WERI-Rb-1 (cell line): ENCODE data around the gene FZD10.

Source experiments
- DNase-seq: peaks from one replicate; pipeline ENCODE4 v3.0.0-alpha.2; 2020
- H3K27ac ChIP-seq: fragments of 250-450 bp; sonication (Bioruptor Pico); 2 replicates; pipeline ENCODE4 v1.5.1; 2020; ENCODE audit warnings: mild to moderate bottlenecking, moderate library complexity
- H3K27me3 ChIP-seq: fragments of 250-450 bp; sonication (Bioruptor Pico); 2 replicates; pipeline ENCODE4 v1.5.1; 2021; ENCODE audit warnings: mild to moderate bottlenecking, low read depth, moderate library complexity; ENCODE audit not compliant: insufficient read depth, severe bottlenecking
- H3K36me3 ChIP-seq: fragments of 250-450 bp; sonication (Bioruptor Pico); 2 replicates; pipeline ENCODE4 v1.5.1; 2020; ENCODE audit warnings: mild to moderate bottlenecking, moderate library complexity
- H3K4me3 ChIP-seq: 2 replicates; pipeline ENCODE4 v1.5.1; 2011; ENCODE audit warnings: low read depth, mild to moderate bottlenecking, control low read depth, low read length
- H3K9me3 ChIP-seq: fragments of 250-450 bp; sonication (Bioruptor Pico); 2 replicates; pipeline ENCODE4 v1.5.1; 2021; ENCODE audit warnings: mild to moderate bottlenecking, moderate library complexity; ENCODE audit not compliant: severe bottlenecking
- TF ChIP-seq, protein P1 (sequence below): IDR thresholded peaks from 2 replicates; pipeline ENCODE4 v1.5.1; 2011; ENCODE audit warnings: low read depth, mild to moderate bottlenecking, control low read depth, inconsistent platforms, low read length

The FZD10 gene

DNA sequence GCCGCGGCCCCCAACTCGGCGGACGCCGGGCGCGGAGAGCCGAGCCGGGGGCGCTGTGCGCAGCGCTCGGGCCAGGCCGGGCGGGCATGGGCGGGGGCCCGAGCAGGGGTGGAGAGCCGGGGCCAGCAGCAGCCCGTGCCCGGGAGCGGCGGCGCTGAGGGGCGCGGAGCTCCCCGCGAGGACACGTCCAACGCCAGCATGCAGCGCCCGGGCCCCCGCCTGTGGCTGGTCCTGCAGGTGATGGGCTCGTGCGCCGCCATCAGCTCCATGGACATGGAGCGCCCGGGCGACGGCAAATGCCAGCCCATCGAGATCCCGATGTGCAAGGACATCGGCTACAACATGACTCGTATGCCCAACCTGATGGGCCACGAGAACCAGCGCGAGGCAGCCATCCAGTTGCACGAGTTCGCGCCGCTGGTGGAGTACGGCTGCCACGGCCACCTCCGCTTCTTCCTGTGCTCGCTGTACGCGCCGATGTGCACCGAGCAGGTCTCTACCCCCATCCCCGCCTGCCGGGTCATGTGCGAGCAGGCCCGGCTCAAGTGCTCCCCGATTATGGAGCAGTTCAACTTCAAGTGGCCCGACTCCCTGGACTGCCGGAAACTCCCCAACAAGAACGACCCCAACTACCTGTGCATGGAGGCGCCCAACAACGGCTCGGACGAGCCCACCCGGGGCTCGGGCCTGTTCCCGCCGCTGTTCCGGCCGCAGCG, 639 bp downstream of the FZD10 start:
- H3K27me3 ChIP-seq: peaks cover 5% of the 10 kb centered on the region
- no peak overlapping the region for H3K27ac ChIP-seq
- TF ChIP-seq, protein P1, sequence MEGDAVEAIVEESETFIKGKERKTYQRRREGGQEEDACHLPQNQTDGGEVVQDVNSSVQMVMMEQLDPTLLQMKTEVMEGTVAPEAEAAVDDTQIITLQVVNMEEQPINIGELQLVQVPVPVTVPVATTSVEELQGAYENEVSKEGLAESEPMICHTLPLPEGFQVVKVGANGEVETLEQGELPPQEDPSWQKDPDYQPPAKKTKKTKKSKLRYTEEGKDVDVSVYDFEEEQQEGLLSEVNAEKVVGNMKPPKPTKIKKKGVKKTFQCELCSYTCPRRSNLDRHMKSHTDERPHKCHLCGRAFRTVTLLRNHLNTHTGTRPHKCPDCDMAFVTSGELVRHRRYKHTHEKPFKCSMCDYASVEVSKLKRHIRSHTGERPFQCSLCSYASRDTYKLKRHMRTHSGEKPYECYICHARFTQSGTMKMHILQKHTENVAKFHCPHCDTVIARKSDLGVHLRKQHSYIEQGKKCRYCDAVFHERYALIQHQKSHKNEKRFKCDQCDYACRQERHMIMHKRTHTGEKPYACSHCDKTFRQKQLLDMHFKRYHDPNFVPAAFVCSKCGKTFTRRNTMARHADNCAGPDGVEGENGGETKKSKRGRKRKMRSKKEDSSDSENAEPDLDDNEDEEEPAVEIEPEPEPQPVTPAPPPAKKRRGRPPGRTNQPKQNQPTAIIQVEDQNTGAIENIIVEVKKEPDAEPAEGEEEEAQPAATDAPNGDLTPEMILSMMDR: no peak
- H3K9me3 ChIP-seq: no peaks in the 10 kb centered on the region
- no peaks in the 10 kb centered on the region for H3K36me3 ChIP-seq
- peak overlapping the region; percentile 40 for H3K4me3 ChIP-seq
- no peak for DNase-seq

GRCh38 chr12:130163461-130164215, 1.4 kb downstream of the FZD10 start:
- peaks cover 5% of the 10 kb centered on the region for H3K27me3 ChIP-seq
- H3K27ac ChIP-seq: no peak overlapping the region
- DNase-seq: no peak
- H3K4me3 ChIP-seq: no peak overlapping the region
- no peaks in the 10 kb centered on the region for H3K9me3 ChIP-seq
- H3K36me3 ChIP-seq: no peaks in the 10 kb centered on the region
- TF ChIP-seq, protein P1: no peak

DNA sequence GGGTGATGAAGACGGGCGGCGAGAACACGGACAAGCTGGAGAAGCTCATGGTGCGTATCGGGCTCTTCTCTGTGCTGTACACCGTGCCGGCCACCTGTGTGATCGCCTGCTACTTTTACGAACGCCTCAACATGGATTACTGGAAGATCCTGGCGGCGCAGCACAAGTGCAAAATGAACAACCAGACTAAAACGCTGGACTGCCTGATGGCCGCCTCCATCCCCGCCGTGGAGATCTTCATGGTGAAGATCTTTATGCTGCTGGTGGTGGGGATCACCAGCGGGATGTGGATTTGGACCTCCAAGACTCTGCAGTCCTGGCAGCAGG, 1.9 kb downstream of the FZD10 start:
- Histone ChIP-seq H3K36me3 (no peaks in the 10 kb centered on the region), H3K4me3 (no peak overlapping the region), H3K27ac (no peak overlapping the region), H3K27me3 (peaks cover 5% of the 10 kb centered on the region), H3K9me3 (no peaks in the 10 kb centered on the region)
- no peak for DNase-seq
- TF ChIP-seq, protein P1: no peak

DNA sequence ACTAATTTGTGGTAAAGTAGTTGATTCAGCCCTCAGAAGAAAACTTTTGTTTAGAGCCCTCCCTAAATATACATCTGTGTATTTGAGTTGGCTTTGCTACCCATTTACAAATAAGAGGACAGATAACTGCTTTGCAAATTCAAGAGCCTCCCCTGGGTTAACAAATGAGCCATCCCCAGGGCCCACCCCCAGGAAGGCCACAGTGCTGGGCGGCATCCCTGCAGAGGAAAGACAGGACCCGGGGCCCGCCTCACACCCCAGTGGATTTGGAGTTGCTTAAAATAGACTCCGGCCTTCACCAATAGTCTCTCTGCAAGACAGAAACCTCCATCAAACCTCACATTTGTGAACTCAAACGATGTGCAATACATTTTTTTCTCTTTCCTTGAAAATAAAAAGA, 2.7 kb downstream of the FZD10 start:
- DNase-seq: no peak
- Histone ChIP-seq H3K9me3 (no peaks in the 10 kb centered on the region), H3K27ac (no peak overlapping the region), H3K4me3 (no peak overlapping the region), H3K36me3 (no peaks in the 10 kb centered on the region), H3K27me3 (peaks cover 5% of the 10 kb centered on the region)
- TF ChIP-seq, protein P1: no peak

GRCh38 chr12:130166306-130166705, 4.0 kb downstream of the FZD10 start:
- Histone ChIP-seq H3K27me3 (peaks cover 5% of the 10 kb centered on the region), H3K36me3 (no peaks in the 10 kb centered on the region), H3K9me3 (no peaks in the 10 kb centered on the region), H3K27ac (no peak overlapping the region), H3K4me3 (no peak overlapping the region)
- DNase-seq: no peak
- TF ChIP-seq, protein P1: no peak
